H9 (cell line): ENCODE data around the gene SLC41A1. TPM values are rescaled to one million over a fixed set of nuclear protein-coding genes. Genes with fewer than 3 reads are reported as not detected.

Source experiments
- DNase-seq: peaks from one replicate; pipeline ENCODE4 v3.0.0-alpha.2; 2017
- H2AFZ ChIP-seq: one replicate; pipeline ENCODE4 v1.6.1; 2013; ENCODE audit warnings: mild to moderate bottlenecking, low read length, control low read depth, moderate library complexity
- H2AK5ac ChIP-seq: 2 replicates; pipeline ENCODE4 v1.6.1; 2013; ENCODE audit warnings: low read length, control low read depth, mixed read lengths; ENCODE audit not compliant: insufficient read length
- H2BK120ac ChIP-seq: one replicate; pipeline ENCODE4 v1.6.1; 2013; ENCODE audit warnings: low read depth, mild to moderate bottlenecking, low read length, control low read depth, inconsistent platforms; ENCODE audit not compliant: poor library complexity, severe bottlenecking
- H2BK12ac ChIP-seq: 2 replicates; pipeline ENCODE4 v1.6.1; 2013; ENCODE audit warnings: low read length, control low read depth, mixed read lengths, low read depth; ENCODE audit not compliant: insufficient read length
- H2BK15ac ChIP-seq: 2 replicates; pipeline ENCODE4 v1.6.1; 2013; ENCODE audit warnings: low read depth, low read length, control low read depth
- H2BK20ac ChIP-seq: one replicate; pipeline ENCODE4 v1.6.1; 2013; ENCODE audit warnings: low read depth, mild to moderate bottlenecking, low read length, control low read depth, inconsistent platforms; ENCODE audit not compliant: poor library complexity, severe bottlenecking
- H2BK5ac ChIP-seq: 2 replicates; pipeline ENCODE4 v1.6.1; 2013; ENCODE audit warnings: low read length, control low read depth, mixed read lengths; ENCODE audit not compliant: insufficient read length
- H3K14ac ChIP-seq: 2 replicates; pipeline ENCODE4 v1.6.1; 2013; ENCODE audit warnings: low read length, control low read depth; ENCODE audit not compliant: insufficient read depth
- H3K18ac ChIP-seq: 2 replicates; pipeline ENCODE4 v1.6.1; 2013; ENCODE audit warnings: low read depth, mild to moderate bottlenecking, mixed read lengths, low read length, control low read depth; ENCODE audit not compliant: insufficient read length
- H3K23ac ChIP-seq: 2 replicates; pipeline ENCODE4 v1.6.1; 2013; ENCODE audit warnings: low read length, control low read depth, mixed read lengths, low read depth; ENCODE audit not compliant: insufficient read length
- H3K23me2 ChIP-seq: 2 replicates; pipeline ENCODE4 v1.6.1; 2013; ENCODE audit warnings: low read depth, mild to moderate bottlenecking, mixed read lengths, low read length, control low read depth; ENCODE audit not compliant: insufficient read length, poor library complexity, severe bottlenecking
- H3K27ac ChIP-seq: 2 replicates; pipeline ENCODE4 v1.5.1; 2013; ENCODE audit warnings: low read length, control low read depth, mixed read lengths, low read depth; ENCODE audit not compliant: insufficient read length
- H3K27me3 ChIP-seq: 2 replicates; pipeline ENCODE4 v1.6.1; 2013; ENCODE audit warnings: low read length, control low read depth, inconsistent platforms; ENCODE audit not compliant: insufficient read depth
- H3K4ac ChIP-seq: 2 replicates; pipeline ENCODE4 v1.6.1; 2013; ENCODE audit warnings: low read depth, mild to moderate bottlenecking, control low read depth, inconsistent platforms, low read length, moderate library complexity
- H3K4me1 ChIP-seq: 2 replicates; pipeline ENCODE4 v1.6.1; 2013; ENCODE audit warnings: low read length, control low read depth, inconsistent platforms; ENCODE audit not compliant: insufficient read depth
- H3K4me2 ChIP-seq: 2 replicates; pipeline ENCODE4 v1.6.1; 2013; ENCODE audit warnings: low read length, control low read depth, mixed read lengths; ENCODE audit not compliant: insufficient read length, insufficient read depth
- H3K56ac ChIP-seq: 2 replicates; pipeline ENCODE4 v1.6.1; 2013; ENCODE audit warnings: low read depth, mild to moderate bottlenecking, mixed read lengths, low read length, control low read depth; ENCODE audit not compliant: insufficient read length
- H3K79me1 ChIP-seq: 2 replicates; pipeline ENCODE4 v1.6.1; 2013; ENCODE audit warnings: low read depth, mild to moderate bottlenecking, moderate library complexity, low read length, control low read depth, inconsistent platforms; ENCODE audit not compliant: insufficient read depth, poor library complexity, severe bottlenecking
- H3K79me2 ChIP-seq: 2 replicates; pipeline ENCODE4 v1.6.1; 2013; ENCODE audit warnings: low read length, control low read depth, inconsistent platforms; ENCODE audit not compliant: insufficient read depth
- H3K9ac ChIP-seq: 2 replicates; pipeline ENCODE4 v1.6.1; 2013; ENCODE audit warnings: low read length, control low read depth, mixed read lengths; ENCODE audit not compliant: insufficient read length; ENCODE audit errors: extremely low read depth
- H3K9me3 ChIP-seq: one replicate; pipeline ENCODE4 v1.6.1; 2013; ENCODE audit warnings: low read depth, low read length, inconsistent platforms; ENCODE audit not compliant: control insufficient read depth
- H3T11ph ChIP-seq: one replicate; pipeline ENCODE4 v1.6.1; 2013; ENCODE audit warnings: mild to moderate bottlenecking, low read length, control low read depth, inconsistent platforms
- H4K20me1 ChIP-seq: one replicate; pipeline ENCODE4 v1.6.1; 2013; ENCODE audit not compliant: control insufficient read depth, insufficient read length, insufficient read depth
- H4K5ac ChIP-seq: 2 replicates; pipeline ENCODE4 v1.6.1; 2013; ENCODE audit warnings: low read depth, mild to moderate bottlenecking, mixed read lengths, low read length, control low read depth; ENCODE audit not compliant: insufficient read length
- H4K8ac ChIP-seq: replicated peaks from 2 replicates; pipeline ENCODE4 v1.6.1; 2013; ENCODE audit warnings: low read length, control low read depth, mixed read lengths, low read depth; ENCODE audit not compliant: insufficient read length
- H4K91ac ChIP-seq: 2 replicates; pipeline ENCODE4 v1.6.1; 2013; ENCODE audit warnings: low read depth, mild to moderate bottlenecking, moderate library complexity, mixed read lengths, low read length, control low read depth; ENCODE audit not compliant: insufficient read length
- H3K27ac Mint-ChIP-seq, 3 experiments: 2 replicates in 2 of 3; 3 replicates in 1 of 3; pipeline ENCODE4 v1.8.0; 2020 to 2021; ENCODE audit warnings: mixed read lengths in 3 of 3, mild to moderate bottlenecking in 1 of 3, moderate library complexity in 1 of 3
- H3K27me3 Mint-ChIP-seq: 2 replicates; pipeline ENCODE4 v1.8.0; 2021; ENCODE audit warnings: low read depth, mild to moderate bottlenecking, moderate library complexity, mixed read lengths
- H3K36me3 Mint-ChIP-seq, 3 experiments: 2 replicates in 2 of 3; 3 replicates in 1 of 3; pipeline ENCODE4 v1.8.0; 2020 to 2021; ENCODE audit warnings: low read depth in 3 of 3, mixed read lengths in 3 of 3; ENCODE audit not compliant: insufficient read depth in 1 of 3
- H3K4me1 Mint-ChIP-seq, 2 experiments: 2 replicates each; pipeline ENCODE4 v1.8.0; 2020; ENCODE audit warnings: mixed read lengths in 2 of 2
- H3K4me3 Mint-ChIP-seq, 2 experiments: 2 replicates in 1 of 2; 3 replicates in 1 of 2; pipeline ENCODE4 v1.8.0; 2020 to 2021; ENCODE audit warnings: mild to moderate bottlenecking in 2 of 2, mixed read lengths in 2 of 2, moderate library complexity in 1 of 2
- H3K9me3 Mint-ChIP-seq, 2 experiments: 2 replicates in 1 of 2; 3 replicates in 1 of 2; pipeline ENCODE4 v1.8.0; 2020; ENCODE audit warnings: mild to moderate bottlenecking in 2 of 2, mixed read lengths in 2 of 2, moderate library complexity in 1 of 2
- CTCF ChIP-seq: fragments of 200-600 bp; sonication (generic); conservative IDR thresholded peaks from 3 replicates; pipeline ENCODE4 v1.8.0; 2021; ENCODE audit warnings: antibody characterized with exemption, mild to moderate bottlenecking
- WGBS: extraction: QIAGEN DNeasy Blood & Tissue Kit; methylation state at CpG from one replicate; pipeline ENCODE4 v1.1.7; 2013; ENCODE audit warnings: missing lambda C conversion rate, low lambda C conversion rate, mixed read lengths; ENCODE audit not compliant: insufficient read length; ENCODE audit errors: extremely low coverage; 5-methylcytosine and 5-hydroxymethylcytosine counted together
- total RNA-seq: library from RNA; stranded (reverse); gene quantifications from 2 replicates; pipeline ENCODE4 v1.2.1, GENCODE V29; 2021

The SLC41A1 gene
- total RNA-seq, 1 experiment from 2014 or later, result 18.2 TPM

- Histone ChIP-seq H3T11ph (no peak overlapping the region), H3K23ac (no peak overlapping the region), H3K9me3 (no peaks in the 10 kb centered on the region), H4K8ac (no peak overlapping the region), H4K91ac (no peak overlapping the region), H3K9ac (no peak overlapping the region), H2AFZ (no peak overlapping the region), H3K27ac (no peak overlapping the region), H3K27me3 (no peaks in the 10 kb centered on the region), H3K79me2 (no peaks in the 10 kb centered on the region), H2AK5ac (no peak overlapping the region), H3K18ac (no peak overlapping the region), H3K4me2 (no peak overlapping the region), H3K14ac (no peak overlapping the region), H4K20me1 (no peaks in the 10 kb centered on the region), H2BK15ac (no peak overlapping the region), H3K4me1 (no peaks in the 10 kb centered on the region), H2BK20ac (no peak overlapping the region), H2BK5ac (no peak overlapping the region), H3K23me2 (no peaks in the 10 kb centered on the region), H3K79me1 (no peaks in the 10 kb centered on the region), H4K5ac (no peak overlapping the region), H3K56ac (no peak overlapping the region), H2BK12ac (no peak overlapping the region), H2BK120ac (no peak overlapping the region), H3K4ac (no peak overlapping the region)
- Mint-ChIP-seq H3K27ac (peak overlapping the region in 1 of 3 experiments; percentile 53; a peak in 1 of 7 replicates), H3K4me3 (no peak overlapping the region), H3K9me3 (no peaks in the 10 kb centered on the region), H3K36me3 (peaks cover 0 to 4% (median 0%) of the 10 kb centered on the region in 3 experiments; a peak in 1 of 7 replicates), H3K27me3 (peaks cover 6% of the 10 kb centered on the region), H3K4me1 (peaks cover 7 to 11% of the 10 kb centered on the region in 2 experiments; a peak in 2 of 4 replicates)
- DNase-seq, result no peak
- WGBS, result no CpG with 5 or more reads among the region's 3 CpGs
- no peak for TF ChIP-seq CTCF
These were observed 45.8 kb downstream of the SLC41A1 start for GRCh38 chr1:205767248-205767647.
